Tongue (tissue), 3 donors: ENCODE data around the gene SMTNL1. TPM values are rescaled to one million over a fixed set of nuclear protein-coding genes. Genes with fewer than 3 reads are reported as not detected.

Source experiments
- DNase-seq: peaks from one replicate; pipeline ENCODE4 v3.0.0-alpha.2; 2015
- small RNA-seq: library from RNA; depleted of rRNA; stranded (forward); fragments of <200 nt; gene quantifications from one replicate; pipeline ENCODE3, GENCODE V24; 2014; ENCODE audit warnings: low replicate concordance
- total RNA-seq: library from RNA; depleted of rRNA; stranded (reverse); fragments of >200 nt; gene quantifications from one replicate; pipeline ENCODE4 v1.2.3, GENCODE V29; 2014

Gene SMTNL1
- total RNA-seq, 1 donor from 2014 or later, result 107 TPM

- DNase-seq, result peak; percentile 48
Observed at GRCh38 chr11:57597461-57597915, 60.1 kb downstream of the SMTNL1 start, which contains the start of gene SERPING1. TSS of gene SERPING1 (plus strand) at chr11:57597685. CDS start at chr11:57598271, 586 bp downstream.

- DNase-seq, result peak; percentile 86
Observed at GRCh38 chr11:57597916-57598830, 60.8 kb downstream of the SMTNL1 start.

GRCh38 chr11:57598831-57599155, 61.4 kb downstream of the SMTNL1 start:
- peak; percentile 21 for DNase-seq

- no peak for DNase-seq
Observed at GRCh38 chr11:57599381-57599780, 62.0 kb downstream of the SMTNL1 start.

Small RNA genes lying within 50 kb of the gene (small RNA-seq; reads per million reads assigned to genes)
- gene RN7SL605P, result not detected

Other genes with a start within 250 kb of the SMTNL1 start
- gene TNKS1BP1, start 212.6 kb upstream of the SMTNL1 start, total RNA-seq, result 112 TPM
- 66.2 TPM for gene SSRP1, start 201.7 kb upstream of the SMTNL1 start, total RNA-seq
- gene P2RX3, start 199.2 kb upstream of the SMTNL1 start, total RNA-seq, result not detected
- 0.41 TPM for gene PRG3, start 156.4 kb upstream of the SMTNL1 start, total RNA-seq
- gene PRG2, start 146.9 kb upstream of the SMTNL1 start, total RNA-seq, result not detected
- gene SLC43A3, start 110.5 kb upstream of the SMTNL1 start, total RNA-seq, result 49.4 TPM
- gene RTN4RL2, start 77.1 kb upstream of the SMTNL1 start, total RNA-seq, result 0.21 TPM
- 9.1 TPM for gene SLC43A1, start 21.9 kb upstream of the SMTNL1 start, total RNA-seq
- 16.8 TPM for gene TIMM10, start 6.8 kb upstream of the SMTNL1 start, total RNA-seq
- gene UBE2L6, start 30.1 kb downstream of the SMTNL1 start, total RNA-seq, result 12.9 TPM
- 20.8 TPM for gene SERPING1, start 60.1 kb downstream of the SMTNL1 start, total RNA-seq
- 1.1 TPM for gene YPEL4, start 112.3 kb downstream of the SMTNL1 start, total RNA-seq
- gene CLP1, start 120.2 kb downstream of the SMTNL1 start, total RNA-seq, result 14.3 TPM
- 29.7 TPM for gene ZDHHC5, start 130.5 kb downstream of the SMTNL1 start, total RNA-seq
- gene MED19, start 174.6 kb downstream of the SMTNL1 start, total RNA-seq, result 11.0 TPM
- 34.8 TPM for gene TMX2, start 175.0 kb downstream of the SMTNL1 start, total RNA-seq
- gene SELENOH, start 203.9 kb downstream of the SMTNL1 start, total RNA-seq, result 73.2 TPM
- not detected for gene BTBD18, start 214.2 kb downstream of the SMTNL1 start, total RNA-seq
- 185 TPM for gene CTNND1, start 224.2 kb downstream of the SMTNL1 start, total RNA-seq